GM08714 (cell line): ENCODE measurements around the gene ZNF773.

Source experiments
- H3K4me3 ChIP-seq: fragments of 200-500 bp; sonication (Bioruptor generic); 2 replicates; pipeline ENCODE4 v1.5.1; 2014; ENCODE audit warnings: mild to moderate bottlenecking, low read length, inconsistent platforms
- ZNF274 ChIP-seq: IDR thresholded peaks from 2 replicates; pipeline ENCODE4 v1.6.1; 2012; ENCODE audit warnings: mild to moderate bottlenecking, low read depth, low read length

ZNF773 gene

GRCh38 chr19:57527136-57527881 is 27.6 kb downstream of the ZNF773 start, which contains the start of gene ZNF549:
Gene ZNF549 (plus strand): TSS chr19:57527356. CDS start chr19:57527574, 218 bp downstream.
- H3K4me3 ChIP-seq, result peak within 1 kb of the TSS; percentile 89
- TF ChIP-seq ZNF274, result no peak

- no peak overlapping the region for H3K4me3 ChIP-seq
- peak; percentile 79 for TF ChIP-seq ZNF274
Measured at GRCh38 chr19:57537953-57538547, 38.3 kb downstream of the ZNF773 start.

GRCh38 chr19:57546513-57546912 is 46.8 kb downstream of the ZNF773 start:
- no peak overlapping the region for H3K4me3 ChIP-seq
- TF ChIP-seq ZNF274, result peak; percentile 76

GRCh38 chr19:57552432-57552831 is 52.7 kb downstream of the ZNF773 start:
- TF ChIP-seq ZNF274, result no peak
- H3K4me3 ChIP-seq, result no peak overlapping the region

GRCh38 chr19:57557659-57558058 is 57.9 kb downstream of the ZNF773 start:
- no peak overlapping the region for H3K4me3 ChIP-seq
- TF ChIP-seq ZNF274, result no peak
